ENCODE data around the gene PTDSS2. TPM values are rescaled to one million over a fixed set of nuclear protein-coding genes. Genes with fewer than 3 reads are reported as not detected.

Gene PTDSS2
- total and polyA plus RNA-seq, 2 of the 13 experiments (the other 11 are each of a cell fraction or from before 2014, with no cell fraction given) = 21.7 to 26.4 TPM

DNA sequence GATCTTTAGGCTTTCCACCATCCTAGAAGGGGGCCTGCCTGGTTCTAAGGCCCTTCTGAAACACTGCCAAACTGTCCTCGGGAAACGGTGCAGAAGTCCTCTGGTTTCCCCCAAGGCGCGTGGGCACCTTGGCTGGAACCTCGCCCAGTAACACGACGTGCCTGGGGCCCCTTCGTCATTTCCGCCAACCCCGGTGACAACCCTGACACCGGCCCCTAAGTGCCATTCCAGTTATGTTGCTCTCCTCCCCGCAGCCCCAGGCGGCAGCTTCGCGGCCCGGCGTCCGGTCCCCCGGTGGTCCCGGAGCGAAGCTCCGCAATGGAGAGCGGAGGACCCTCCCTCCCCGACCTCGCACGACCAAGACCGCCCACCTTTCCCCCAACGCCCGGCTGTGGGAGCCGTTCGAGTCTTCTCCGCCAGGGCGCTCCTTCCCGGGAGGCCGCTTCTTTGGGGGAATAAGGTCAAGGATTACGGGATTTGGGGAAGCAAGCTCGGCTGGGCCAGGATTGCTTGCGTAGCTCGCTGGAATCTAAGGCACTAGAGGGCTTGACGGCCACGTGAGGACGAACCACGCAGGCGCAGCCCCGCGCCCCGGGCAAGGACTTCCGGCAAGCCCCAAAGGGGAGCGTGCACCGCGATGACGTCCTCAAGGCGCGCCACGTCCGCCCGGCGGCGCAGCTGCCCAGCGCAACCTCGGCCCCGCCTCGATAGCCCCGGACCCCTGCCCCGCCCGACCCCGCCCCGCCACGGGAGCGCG lies 56.3 kb downstream of the PTDSS2 start (continued):
- TF ChIP-seq ZNF256 (CRISPR knock-in tag; conservative IDR thresholded peaks at IDR 0.05) = no peak; the same call in 1 of the 2 replicates
- TF ChIP-seq HMGA1 (CRISPR knock-in tag; conservative IDR thresholded peaks at IDR 0.05) = no peak
- no peak for TF ChIP-seq GPN1 (CRISPR knock-in tag; IDR thresholded peaks at IDR 0.05; ENCODE audit: borderline replicate concordance)
- TF ChIP-seq ZFX (CRISPR knock-in tag; IDR thresholded peaks at IDR 0.05; ENCODE audit: low read depth) = no peak; the same call in 1 of the 2 replicates
- peak; percentile 93 for TF ChIP-seq CREB1 (IDR thresholded peaks at IDR 0.05)
- TF ChIP-seq CREB1 (CRISPR knock-in tag; IDR thresholded peaks at IDR 0.05) = peak; percentile 88
- TF ChIP-seq, protein P1, sequence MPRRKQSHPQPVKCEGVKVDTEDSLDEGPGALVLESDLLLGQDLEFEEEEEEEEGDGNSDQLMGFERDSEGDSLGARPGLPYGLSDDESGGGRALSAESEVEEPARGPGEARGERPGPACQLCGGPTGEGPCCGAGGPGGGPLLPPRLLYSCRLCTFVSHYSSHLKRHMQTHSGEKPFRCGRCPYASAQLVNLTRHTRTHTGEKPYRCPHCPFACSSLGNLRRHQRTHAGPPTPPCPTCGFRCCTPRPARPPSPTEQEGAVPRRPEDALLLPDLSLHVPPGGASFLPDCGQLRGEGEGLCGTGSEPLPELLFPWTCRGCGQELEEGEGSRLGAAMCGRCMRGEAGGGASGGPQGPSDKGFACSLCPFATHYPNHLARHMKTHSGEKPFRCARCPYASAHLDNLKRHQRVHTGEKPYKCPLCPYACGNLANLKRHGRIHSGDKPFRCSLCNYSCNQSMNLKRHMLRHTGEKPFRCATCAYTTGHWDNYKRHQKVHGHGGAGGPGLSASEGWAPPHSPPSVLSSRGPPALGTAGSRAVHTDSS (CRISPR knock-in tag; conservative IDR thresholded peaks at IDR 0.05) = 0 out of 2 replicates have a peak, but pooled peaks have one; percentile 54
- TF ChIP-seq AGO2 (optimal IDR thresholded peaks at IDR 0.05; ENCODE audit: low read depth, low read length) = peak; percentile 94
- TF ChIP-seq NFKB2 (CRISPR knock-in tag; IDR thresholded peaks at IDR 0.05; ENCODE audit: borderline replicate concordance) = peak; percentile 79; the same call in 1 of the 2 replicates
- TF ChIP-seq HNRNPK (IDR thresholded peaks at IDR 0.05; ENCODE audit: low read depth, low read length, poor library complexity, severe bottlenecking) = no peak
- TF ChIP-seq CSRNP2 (CRISPR knock-in tag; conservative IDR thresholded peaks at IDR 0.05; ENCODE audit: low read depth) = no peak
- TF ChIP-seq ZNF775 (CRISPR knock-in tag; IDR thresholded peaks at IDR 0.05; ENCODE audit: borderline replicate concordance) = no peak
- TF ChIP-seq ZNF616 (CRISPR knock-in tag; IDR thresholded peaks at IDR 0.05; ENCODE audit: low read depth) = no peak; the same call in 1 of the 2 replicates
- TF ChIP-seq DMTF1 (CRISPR knock-in tag; IDR thresholded peaks at IDR 0.05) = no peak
- no peak for TF ChIP-seq ZBED4 (CRISPR knock-in tag; IDR thresholded peaks at IDR 0.05; ENCODE audit: borderline replicate concordance)
- no peak for TF ChIP-seq SATB2 (CRISPR knock-in tag; IDR thresholded peaks at IDR 0.05)
- TF ChIP-seq CEBPB (IDR thresholded peaks at IDR 0.05; ENCODE audit: borderline replicate concordance, low read depth, low read length) = no peak
- no peak for TF ChIP-seq SKI (IDR thresholded peaks at IDR 0.05; ENCODE audit: partially characterized antibody)
- TF ChIP-seq NFE2 (CRISPR knock-in tag; IDR thresholded peaks at IDR 0.05) = no peak
- TF ChIP-seq NCOR1 (IDR thresholded peaks at IDR 0.05; ENCODE audit: borderline replicate concordance, low read length) = no peak
- TF ChIP-seq KLF6 (CRISPR knock-in tag; IDR thresholded peaks at IDR 0.05) = peak; percentile 56
